GM21515 (cell line): ENCODE results near the gene SEMA3G.
A peak's percentile ranks its signal among the peaks of the same experiment; 100 is the strongest.

Experiments
- ATAC-seq: cut with Tn5 transposase; IDR thresholded peaks from one replicate; pipeline ENCODE4 v1.9.1; 2021; ENCODE audit not compliant: unreplicated experiment

The SEMA3G gene

DNA sequence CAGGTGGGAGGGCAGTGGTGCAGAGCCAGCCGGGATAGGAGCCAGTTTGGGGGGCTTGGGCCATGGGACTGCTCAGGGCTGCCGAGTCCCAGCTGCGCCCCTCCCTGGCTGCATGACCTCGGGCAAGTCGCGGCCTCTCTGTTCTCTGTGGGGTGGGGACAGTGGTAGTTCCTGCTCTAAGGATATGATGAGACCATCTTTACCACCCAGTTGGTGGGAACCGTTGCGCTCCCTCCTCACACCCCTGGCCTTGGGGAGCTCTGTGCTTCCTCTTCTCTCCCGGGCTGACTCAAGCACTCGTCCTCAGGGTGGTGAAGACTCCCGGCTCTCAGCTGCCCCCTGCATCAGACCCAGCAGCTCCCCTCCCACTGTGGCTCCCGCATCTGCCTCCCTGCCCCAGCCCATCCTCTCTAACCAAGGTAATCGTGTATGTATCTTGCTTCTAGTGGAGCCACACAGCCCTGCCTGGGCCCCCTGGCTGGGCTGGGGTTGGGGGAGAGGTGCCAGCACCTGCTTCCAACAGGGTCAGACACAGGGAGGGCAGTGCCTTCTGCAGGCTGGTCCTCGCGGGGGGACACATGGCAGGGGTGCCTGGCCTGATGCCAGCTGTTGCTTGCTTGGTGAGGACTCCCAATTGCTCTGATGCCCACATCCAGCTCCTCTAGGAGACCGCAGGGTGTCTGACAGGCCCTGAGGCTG lies 35.1 kb upstream of the SEMA3G start:
- no peak for ATAC-seq

- no peak for ATAC-seq
Observed at GRCh38 chr3:52479037-52479876, 34.4 kb upstream of the SEMA3G start.

GRCh38 chr3:52477796-52478095 lies 32.8 kb upstream of the SEMA3G start:
- no peak for ATAC-seq

DNA sequence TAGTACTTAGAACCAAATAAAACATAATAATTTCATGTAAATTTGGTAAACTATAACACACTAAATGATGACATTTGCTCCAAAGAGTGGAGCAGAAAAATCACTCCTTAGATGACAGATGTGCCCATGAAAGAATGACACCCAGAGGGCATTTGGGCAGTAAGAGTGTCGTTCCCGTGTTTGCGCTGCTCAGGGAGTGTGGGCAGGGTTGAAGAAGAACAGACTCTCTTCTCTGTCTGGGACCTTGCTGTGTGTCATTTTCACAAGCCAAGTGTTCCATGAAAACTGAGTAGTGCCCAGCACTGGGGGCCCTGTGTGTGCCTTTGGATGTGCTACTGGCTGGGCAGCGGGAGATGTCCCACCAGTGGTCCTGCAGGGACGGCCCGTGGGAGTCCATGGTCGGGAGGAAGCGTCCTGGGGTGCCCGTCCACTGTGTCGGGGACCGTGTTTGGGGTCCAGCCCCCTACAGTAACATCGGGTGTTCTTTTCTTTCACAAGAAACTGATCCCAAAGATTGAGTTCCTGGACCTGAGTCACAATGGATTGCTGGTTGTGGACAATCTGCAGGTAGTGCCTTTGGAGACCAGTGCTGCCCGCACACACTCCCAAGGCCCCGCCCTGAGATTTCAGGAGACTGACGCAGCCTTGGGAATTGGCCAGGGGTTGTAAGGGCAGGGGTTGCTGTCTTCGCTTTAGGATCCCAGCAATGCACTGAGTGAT lies 32.3 kb upstream of the SEMA3G start:
- ATAC-seq, result no peak

- ATAC-seq, result no peak
Observed at GRCh38 chr3:52473026-52473425, 28.1 kb upstream of the SEMA3G start.

DNA sequence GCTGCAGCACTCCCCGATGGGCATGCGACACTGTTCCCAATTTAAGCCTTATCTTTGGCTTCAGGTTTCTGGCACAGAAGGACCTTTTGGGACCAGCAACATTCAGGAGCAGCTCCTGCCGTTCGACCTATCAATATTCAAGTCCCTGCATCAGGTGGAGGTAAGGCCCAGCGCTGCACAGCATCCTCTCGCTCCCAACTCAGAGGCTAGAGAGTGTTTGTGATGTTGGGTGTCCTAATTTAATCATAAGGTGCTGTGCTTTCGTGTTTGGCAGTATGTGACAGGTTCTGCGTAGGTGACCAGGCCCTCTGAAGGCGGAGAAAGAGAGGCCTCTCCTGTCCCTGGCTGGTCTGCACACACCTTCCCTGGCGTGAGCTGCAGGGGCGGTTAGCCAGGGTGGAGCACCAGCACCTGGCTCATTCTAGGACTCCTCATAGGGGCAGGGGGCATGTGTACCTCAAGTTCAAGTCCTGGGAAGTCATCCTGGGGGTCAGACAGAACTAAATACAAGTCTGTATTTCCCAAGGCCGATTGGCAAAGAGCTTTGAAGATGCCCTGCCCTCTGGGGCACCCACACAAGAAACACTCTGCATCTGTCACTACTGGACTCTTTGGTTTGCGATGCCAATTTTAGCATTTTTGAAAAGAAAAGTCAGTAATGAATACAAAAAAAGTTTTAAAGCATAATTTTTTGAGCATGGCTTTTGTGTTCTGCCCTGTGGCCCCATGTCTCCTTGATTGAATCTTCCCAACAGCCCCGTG lies 27.5 kb upstream of the SEMA3G start:
- no peak for ATAC-seq

DNA sequence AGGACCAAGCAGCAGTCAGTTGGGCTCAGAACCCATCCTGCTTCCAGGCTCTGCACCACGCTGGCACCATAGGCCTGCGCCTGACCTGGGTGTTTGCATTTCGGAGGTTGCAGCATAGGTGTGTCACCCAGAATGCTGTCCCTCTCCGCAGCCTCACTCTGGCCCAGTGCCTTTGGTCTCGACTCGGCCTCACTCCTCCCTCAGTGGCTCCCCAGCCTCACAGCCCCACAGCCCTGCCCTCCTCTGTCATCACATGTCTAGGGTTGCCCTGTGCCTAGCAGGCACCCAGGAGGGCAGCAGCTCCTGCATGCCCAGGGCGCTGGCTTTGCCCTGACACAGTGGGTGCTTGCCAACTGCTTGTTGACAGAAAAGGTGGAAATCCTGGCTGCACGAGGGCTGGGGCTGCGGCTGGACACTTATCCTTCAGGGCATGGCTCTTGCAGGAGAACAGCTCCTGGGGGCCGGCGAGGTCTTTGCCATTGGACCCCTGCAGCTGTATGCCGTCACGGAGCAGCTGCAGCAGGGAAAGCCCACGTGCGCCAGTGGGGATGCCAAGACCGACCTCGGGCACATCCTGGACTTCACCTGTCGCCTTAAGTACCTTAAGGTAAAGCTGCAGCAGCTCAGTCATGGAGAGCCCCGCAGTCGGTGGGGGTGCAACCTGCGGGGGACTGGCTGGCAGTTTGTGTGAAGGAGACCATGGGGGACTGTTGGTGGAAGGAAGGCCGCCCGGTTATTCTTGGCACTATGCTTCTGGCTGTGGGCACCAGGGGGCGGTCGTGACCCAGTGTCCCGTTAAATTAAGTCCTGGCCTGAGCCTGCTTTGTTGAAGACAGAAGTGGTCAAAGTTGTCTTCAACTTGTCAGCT lies 26.7 kb upstream of the SEMA3G start:
- no peak for ATAC-seq

DNA sequence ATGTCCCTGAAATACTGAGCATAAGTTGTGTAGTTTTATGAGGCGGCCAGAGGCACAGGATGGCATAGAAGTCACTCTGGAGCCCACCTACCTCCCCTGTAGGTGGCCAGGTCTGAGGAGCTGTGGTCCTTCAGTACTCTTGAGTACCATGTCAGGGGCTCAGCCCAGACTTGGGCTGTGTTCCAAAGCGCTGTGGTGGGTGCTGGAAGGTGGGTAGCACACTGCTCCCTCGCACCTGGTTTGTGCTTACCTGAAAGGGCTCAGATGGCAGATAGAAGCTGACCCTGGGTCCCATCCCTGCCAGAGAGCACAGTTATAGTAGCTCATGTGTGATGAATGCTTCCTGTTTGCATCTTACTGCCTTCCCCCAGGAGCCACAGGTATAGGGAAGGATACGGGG lies 26.0 kb upstream of the SEMA3G start:
- no peak for ATAC-seq

DNA sequence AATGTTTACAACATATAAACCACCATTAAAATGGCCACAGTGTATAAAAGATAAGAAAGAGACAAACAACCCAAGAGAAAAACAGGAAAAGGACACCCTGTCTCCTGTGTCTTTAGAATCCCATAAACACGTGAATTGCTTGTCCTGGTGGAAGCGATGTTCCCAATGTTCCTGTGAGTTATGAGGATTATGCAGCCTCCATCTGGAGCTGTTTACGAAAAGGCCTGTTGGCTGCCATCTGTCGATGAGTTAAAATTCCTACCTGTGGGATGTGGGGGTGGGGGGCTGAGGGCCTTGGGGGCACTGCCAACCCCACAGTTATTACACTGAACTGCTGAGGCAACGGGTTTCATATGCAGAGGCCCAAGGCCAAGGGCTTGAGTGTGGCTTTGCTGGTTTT lies 24.1 kb upstream of the SEMA3G start:
- ATAC-seq, result no peak

DNA sequence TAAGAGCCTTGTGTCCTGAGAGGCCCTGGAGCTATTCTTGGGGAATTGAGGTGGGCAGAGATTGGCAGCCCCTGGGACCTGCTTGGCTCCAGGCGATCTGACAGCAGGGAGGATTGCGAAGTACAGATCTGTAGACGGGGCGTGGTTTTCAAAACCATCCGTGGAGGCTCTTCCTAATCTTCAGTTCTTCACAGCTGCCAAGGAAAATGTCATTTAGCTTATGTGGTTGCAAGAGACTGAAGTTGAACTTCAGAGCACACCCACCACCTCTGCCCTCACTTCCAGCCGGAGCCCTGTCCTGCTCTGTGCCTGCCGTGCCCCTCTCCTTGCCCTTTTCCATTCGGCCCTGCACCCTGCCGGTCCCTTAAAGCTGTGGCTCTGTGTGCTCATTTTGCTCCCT lies 23.4 kb upstream of the SEMA3G start:
- ATAC-seq, result no peak

- no peak for ATAC-seq
Observed at GRCh38 chr3:52463416-52463815, 18.5 kb upstream of the SEMA3G start.

GRCh38 chr3:52461874-52462273 lies 17.0 kb upstream of the SEMA3G start:
- ATAC-seq, result no peak

DNA sequence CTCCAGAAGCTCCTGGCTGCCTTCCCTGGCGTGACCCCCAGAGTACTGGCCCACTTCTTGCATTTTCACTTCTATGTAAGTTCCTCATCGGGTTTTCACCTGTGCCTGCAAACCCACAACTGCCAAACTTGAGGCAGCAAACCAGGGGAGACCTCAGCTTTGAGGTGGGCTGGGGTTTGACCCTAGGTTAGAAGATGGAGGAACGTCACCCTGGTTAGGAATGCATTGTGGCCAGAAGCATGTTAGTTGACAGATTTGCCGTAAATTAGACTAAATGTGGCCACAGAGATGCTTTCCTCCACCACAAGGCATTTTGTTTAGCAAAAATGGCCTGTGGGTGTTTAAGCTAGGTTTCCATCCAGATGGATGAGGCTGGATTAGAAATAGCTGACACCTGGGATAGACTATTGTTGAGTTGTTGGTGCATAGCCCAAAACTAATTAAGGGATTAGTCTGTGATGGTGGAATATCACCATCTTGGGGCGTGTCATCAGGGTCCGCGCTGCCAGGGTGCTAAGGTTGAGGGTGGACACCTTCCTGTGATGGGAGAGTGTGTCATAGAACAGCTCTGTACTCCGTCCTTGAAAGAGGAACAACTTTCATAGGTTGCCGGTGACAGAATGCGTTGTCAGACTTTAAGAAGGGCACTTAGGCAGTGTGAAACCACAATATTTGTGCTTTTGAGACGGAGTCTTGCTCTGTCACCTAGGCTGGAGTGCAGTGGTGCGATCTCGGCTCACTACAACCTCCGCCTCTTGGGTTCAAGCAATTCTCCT lies 14.1 kb upstream of the SEMA3G start:
- ATAC-seq, result no peak

DNA sequence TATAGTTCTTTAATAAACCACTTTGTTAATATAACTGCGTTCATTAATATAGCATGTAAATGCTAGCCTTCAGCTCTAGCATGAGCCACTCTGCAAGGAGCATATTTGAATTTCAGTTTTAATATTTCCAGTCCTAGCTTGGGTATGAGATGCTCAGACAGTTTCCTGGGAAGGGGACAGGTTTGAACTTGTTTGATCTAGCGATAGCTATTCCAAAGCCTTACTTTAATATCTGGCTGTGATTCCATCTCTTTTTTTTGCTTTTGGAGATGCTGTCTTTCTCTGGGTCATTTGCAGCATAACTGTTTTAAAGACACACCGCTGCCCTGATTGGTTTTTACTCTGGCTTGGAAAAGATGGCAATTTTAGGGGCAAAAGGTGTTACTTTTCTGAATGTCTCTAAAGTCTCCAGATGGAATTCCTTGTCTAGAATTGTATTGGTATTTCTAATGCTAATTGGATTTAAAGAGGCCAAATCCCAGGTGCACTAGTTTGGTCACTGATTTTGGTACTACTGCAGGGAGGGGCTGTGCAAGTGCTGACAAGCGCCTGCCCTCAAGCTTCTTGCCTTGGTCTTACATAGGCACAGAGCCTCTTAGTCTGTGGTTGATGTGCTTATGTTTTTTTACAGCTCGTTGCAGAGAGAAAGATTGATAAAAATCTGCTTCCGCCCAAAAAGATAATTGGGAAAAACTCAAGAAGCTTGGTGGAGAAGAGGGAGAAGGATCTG lies 13.3 kb upstream of the SEMA3G start:
- no peak for ATAC-seq

- no peak for ATAC-seq
Observed at GRCh38 chr3:52456800-52457183, 11.9 kb upstream of the SEMA3G start.

GRCh38 chr3:52456169-52456799 lies 11.4 kb upstream of the SEMA3G start:
- no peak for ATAC-seq

DNA sequence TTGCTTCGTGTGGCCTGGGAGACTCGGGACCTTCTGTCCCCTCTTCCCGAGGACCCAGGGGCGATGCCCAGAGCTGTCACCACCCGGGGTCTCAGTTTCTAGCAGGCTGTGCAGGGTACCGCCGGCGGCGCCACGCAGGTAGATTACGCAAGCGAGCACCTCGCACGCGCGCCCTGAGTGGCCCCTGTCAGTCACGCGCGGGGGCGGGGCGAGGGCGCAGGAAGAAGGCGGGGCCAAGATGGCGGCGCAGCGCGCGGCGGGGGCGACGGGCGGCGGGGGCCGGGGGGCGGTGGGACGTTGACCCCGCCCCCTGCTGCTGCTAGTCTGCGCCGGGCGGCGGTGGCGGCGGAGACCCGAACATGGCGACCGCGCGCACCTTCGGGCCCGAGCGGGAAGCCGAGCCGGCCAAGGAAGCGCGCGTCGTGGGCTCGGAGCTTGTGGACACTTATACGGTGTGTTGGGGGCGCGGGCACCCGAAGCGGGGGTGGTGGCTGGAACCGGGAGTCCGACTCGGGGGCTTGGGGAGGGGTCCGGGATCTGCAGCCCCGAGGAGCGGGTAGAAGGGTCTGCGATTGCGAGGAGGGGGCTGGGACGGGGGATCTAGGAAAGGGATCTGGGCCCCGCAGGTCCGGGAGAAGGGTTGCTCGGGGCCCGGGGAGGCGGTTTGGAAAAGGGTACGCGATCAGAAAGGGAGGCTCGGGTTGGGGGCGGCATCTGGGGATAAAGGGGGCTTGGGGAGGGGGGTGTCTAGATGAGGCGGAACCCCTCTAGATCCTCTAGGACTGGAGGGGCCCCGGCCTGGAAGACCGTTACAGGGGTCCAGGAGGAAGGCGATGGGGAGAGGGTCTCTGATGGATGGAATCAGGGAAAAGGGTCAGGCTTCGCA lies 10.6 kb upstream of the SEMA3G start, which contains the start of gene NISCH:
Gene NISCH (plus strand): TSS at position 322 of the 886 bp plus-strand sequence. CDS start 38 bp downstream, at position 360.
- ATAC-seq, result peak; percentile 70
